GM18511 (cell line): ENCODE data around the gene WDR13.
"Not testable (repeated sequence)": the region's sequence is repeated elsewhere in the genome, so short reads cannot be mapped to it uniquely, and the experiment has no call there.

Experiments
- ATAC-seq: cut with Tn5 transposase; IDR thresholded peaks from one replicate; pipeline ENCODE4 v1.9.1; 2021; ENCODE audit warnings: mild to moderate bottlenecking, moderate library complexity; ENCODE audit not compliant: unreplicated experiment

WDR13 gene

DNA sequence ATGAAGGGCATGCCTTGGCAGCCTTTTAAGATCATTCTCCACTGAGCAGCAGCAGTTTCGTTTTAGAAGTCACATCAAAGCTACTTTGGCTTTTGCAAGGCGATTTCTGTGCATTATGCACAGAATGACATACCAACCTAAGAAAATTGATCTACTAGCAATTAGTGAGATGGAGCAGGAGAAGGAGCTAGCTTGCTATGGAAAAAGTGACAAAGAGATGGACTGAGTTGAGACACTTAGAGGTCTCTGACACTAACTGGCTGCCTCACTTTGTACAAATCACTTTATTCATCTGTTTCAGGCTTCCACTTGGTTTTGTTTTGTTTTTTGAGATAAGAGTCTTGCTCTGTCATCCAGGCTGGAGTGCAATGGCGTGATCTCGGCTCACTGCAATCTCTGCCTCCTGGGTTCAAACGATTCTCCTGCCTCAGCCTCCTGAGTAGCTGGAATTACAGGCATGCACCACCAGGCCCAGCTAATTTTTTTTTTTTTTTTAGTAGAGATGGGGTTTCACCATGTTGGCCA is 54.8 kb downstream of the WDR13 start:
- not testable (repeated sequence) for ATAC-seq

DNA sequence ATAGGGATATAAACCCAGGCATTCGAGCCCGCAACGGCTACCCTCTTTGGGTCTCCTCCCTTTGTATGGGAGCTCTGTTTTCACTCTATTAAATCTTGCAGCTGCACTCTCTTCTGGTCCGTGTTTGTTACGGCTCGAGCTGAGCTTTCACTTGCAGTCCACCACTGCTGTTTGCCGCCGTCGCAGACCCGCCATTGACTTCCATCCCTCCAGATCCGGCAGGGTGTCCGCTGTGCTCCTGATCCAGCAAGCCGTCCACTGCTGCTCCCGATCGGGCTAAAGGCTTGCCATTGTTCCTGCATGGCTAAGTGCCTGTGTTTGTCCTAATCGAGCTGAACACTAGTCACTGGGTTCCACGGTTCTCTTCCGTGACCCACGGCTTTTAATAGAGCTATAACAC is 57.5 kb downstream of the WDR13 start:
- not testable (repeated sequence) for ATAC-seq
